Neural cell (in vitro differentiated cells): ENCODE results near the gene CASKIN1.

Source experiments
- EP300 ChIP-seq: fragments of 450-650 bp; conservative IDR thresholded peaks from 2 replicates; pipeline ENCODE4 v1.6.1; 2014; ENCODE audit warnings: antibody characterized with exemption, mild to moderate bottlenecking, moderate library complexity; ENCODE audit not compliant: poor library complexity, severe bottlenecking
- EZH2 ChIP-seq: fragments of 200-600, 300-800 bp; shearing (Covaris generic), sonication (generic); IDR thresholded peaks from 2 replicates; pipeline ENCODE4 v1.6.1; 2014; ENCODE audit warnings: antibody characterized with exemption, low read length, borderline replicate concordance, mild to moderate bottlenecking; ENCODE audit not compliant: insufficient read depth, poor library complexity, severe bottlenecking
- MXI1 ChIP-seq: fragments of 450-650 bp; conservative IDR thresholded peaks from 2 replicates; pipeline ENCODE4 v1.6.1; 2014; ENCODE audit warnings: antibody characterized with exemption, mild to moderate bottlenecking; ENCODE audit not compliant: poor library complexity, severe bottlenecking
- POLR2AphosphoS5 ChIP-seq: IDR thresholded peaks from 2 replicates; pipeline ENCODE4 v1.6.1; 2012
- RAD21 ChIP-seq: fragments of 450-650 bp; conservative IDR thresholded peaks from 2 replicates; pipeline ENCODE4 v1.6.1; 2014; ENCODE audit warnings: antibody characterized with exemption, mild to moderate bottlenecking, moderate library complexity
- SMC3 ChIP-seq: fragments of 450-650 bp; conservative IDR thresholded peaks from 2 replicates; pipeline ENCODE4 v1.6.1; 2014; ENCODE audit warnings: antibody characterized with exemption, mild to moderate bottlenecking, moderate library complexity; ENCODE audit not compliant: poor library complexity
- TAF1 ChIP-seq: IDR thresholded peaks from 2 replicates; pipeline ENCODE4 v1.6.1; 2012; ENCODE audit warnings: low read depth
- TF ChIP-seq, protein P1 (sequence below): fragments of 450-650 bp; IDR thresholded peaks from 2 replicates; pipeline ENCODE4 v1.5.1; 2014; ENCODE audit warnings: antibody characterized with exemption, mild to moderate bottlenecking, moderate library complexity; ENCODE audit not compliant: poor library complexity, severe bottlenecking
- TF ChIP-seq, protein P2 (sequence below): IDR thresholded peaks from 2 replicates; pipeline ENCODE4 v1.6.1; 2012; ENCODE audit warnings: borderline replicate concordance

DNA sequence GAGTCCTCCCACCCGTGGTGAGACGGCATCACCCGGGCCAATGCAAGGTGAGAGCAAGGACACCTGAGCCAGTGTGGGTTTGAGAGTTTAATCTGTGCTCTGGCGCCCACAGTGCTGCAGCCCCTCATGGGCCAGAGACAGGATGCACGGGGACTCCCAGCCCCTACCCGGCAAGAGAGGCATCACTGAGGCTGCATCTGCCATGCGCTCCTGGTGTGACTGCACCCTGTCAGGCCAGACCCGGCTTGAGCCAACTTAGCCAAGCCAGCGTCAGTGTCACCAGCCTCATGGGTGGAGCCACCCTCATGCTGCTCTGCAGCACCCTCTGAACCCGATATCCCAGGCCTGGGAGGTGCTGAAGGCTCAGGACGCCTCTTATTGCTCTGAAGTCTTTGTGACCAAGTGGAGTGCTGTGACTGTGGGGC lies 15.5 kb upstream of the CASKIN1 start:
- TF ChIP-seq, protein P1, sequence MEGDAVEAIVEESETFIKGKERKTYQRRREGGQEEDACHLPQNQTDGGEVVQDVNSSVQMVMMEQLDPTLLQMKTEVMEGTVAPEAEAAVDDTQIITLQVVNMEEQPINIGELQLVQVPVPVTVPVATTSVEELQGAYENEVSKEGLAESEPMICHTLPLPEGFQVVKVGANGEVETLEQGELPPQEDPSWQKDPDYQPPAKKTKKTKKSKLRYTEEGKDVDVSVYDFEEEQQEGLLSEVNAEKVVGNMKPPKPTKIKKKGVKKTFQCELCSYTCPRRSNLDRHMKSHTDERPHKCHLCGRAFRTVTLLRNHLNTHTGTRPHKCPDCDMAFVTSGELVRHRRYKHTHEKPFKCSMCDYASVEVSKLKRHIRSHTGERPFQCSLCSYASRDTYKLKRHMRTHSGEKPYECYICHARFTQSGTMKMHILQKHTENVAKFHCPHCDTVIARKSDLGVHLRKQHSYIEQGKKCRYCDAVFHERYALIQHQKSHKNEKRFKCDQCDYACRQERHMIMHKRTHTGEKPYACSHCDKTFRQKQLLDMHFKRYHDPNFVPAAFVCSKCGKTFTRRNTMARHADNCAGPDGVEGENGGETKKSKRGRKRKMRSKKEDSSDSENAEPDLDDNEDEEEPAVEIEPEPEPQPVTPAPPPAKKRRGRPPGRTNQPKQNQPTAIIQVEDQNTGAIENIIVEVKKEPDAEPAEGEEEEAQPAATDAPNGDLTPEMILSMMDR = no peak
- no peak for TF ChIP-seq RAD21
- TF ChIP-seq, protein P2, sequence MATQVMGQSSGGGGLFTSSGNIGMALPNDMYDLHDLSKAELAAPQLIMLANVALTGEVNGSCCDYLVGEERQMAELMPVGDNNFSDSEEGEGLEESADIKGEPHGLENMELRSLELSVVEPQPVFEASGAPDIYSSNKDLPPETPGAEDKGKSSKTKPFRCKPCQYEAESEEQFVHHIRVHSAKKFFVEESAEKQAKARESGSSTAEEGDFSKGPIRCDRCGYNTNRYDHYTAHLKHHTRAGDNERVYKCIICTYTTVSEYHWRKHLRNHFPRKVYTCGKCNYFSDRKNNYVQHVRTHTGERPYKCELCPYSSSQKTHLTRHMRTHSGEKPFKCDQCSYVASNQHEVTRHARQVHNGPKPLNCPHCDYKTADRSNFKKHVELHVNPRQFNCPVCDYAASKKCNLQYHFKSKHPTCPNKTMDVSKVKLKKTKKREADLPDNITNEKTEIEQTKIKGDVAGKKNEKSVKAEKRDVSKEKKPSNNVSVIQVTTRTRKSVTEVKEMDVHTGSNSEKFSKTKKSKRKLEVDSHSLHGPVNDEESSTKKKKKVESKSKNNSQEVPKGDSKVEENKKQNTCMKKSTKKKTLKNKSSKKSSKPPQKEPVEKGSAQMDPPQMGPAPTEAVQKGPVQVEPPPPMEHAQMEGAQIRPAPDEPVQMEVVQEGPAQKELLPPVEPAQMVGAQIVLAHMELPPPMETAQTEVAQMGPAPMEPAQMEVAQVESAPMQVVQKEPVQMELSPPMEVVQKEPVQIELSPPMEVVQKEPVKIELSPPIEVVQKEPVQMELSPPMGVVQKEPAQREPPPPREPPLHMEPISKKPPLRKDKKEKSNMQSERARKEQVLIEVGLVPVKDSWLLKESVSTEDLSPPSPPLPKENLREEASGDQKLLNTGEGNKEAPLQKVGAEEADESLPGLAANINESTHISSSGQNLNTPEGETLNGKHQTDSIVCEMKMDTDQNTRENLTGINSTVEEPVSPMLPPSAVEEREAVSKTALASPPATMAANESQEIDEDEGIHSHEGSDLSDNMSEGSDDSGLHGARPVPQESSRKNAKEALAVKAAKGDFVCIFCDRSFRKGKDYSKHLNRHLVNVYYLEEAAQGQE = no peak
- no peak for TF ChIP-seq EP300
- no peak for TF ChIP-seq TAF1
- TF ChIP-seq POLR2AphosphoS5 = no peak
- no peak for TF ChIP-seq EZH2
- no peak for TF ChIP-seq MXI1
- no peak for TF ChIP-seq SMC3
